HG02571 (cell line): ENCODE results near the gene DDIT4L.
"Not testable (repeated sequence)": the region's sequence is repeated elsewhere in the genome, so short reads cannot be mapped to it uniquely, and the experiment has no call there.

Experiments used
- ATAC-seq: cut with Tn5 transposase; IDR thresholded peaks from one replicate; pipeline ENCODE4 v1.9.1; 2021; ENCODE audit warnings: mild to moderate bottlenecking, moderate library complexity; ENCODE audit not compliant: unreplicated experiment

The DDIT4L gene

GRCh38 chr4:100166297-100167039 is 23.8 kb downstream of the DDIT4L start:
- ATAC-seq: no peak

DNA sequence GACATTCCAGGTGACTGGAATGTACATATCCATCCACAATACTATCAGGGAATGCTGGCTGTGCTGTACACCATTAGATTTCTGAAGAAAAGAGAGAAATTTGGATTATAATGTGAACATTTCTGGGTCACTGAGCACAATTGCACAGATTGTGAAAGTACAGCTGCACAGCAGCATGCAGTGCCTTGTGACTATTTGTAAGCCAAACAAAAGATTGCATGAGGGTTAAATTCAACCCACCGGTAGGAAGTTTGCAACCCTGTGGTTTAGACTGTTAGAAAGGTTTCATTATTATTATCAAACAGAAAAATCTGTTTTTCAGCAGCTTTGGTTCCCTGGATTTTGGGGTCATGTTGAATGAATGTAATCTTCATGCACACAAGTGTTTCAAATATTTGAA is 24.5 kb downstream of the DDIT4L start:
- no peak for ATAC-seq

- no peak for ATAC-seq
Observed at GRCh38 chr4:100164808-100165760, 25.2 kb downstream of the DDIT4L start.

GRCh38 chr4:100162027-100162685 is 28.1 kb downstream of the DDIT4L start:
- peak; percentile 62 for ATAC-seq

GRCh38 chr4:100149190-100149589 is 41.1 kb downstream of the DDIT4L start:
- no peak for ATAC-seq

DNA sequence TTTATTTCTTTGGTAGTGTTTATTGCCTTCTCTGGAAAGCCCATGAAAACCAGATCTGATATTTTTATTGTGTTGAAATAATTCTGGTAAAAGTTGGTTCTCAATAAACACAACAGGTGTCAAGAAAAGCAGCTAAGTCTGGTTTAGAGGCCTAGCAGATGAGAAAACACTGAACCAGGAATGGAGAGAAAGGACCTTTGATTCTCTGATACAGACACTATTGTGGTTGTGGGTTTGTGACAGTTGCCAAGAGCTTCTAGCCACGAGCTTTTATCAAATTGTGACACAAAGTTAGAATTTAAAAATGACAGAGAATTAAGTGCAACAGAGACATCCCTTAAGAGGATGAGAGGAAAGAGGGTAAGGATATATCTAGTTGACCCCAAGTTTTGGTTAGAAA is 42.6 kb downstream of the DDIT4L start:
- no peak for ATAC-seq

DNA sequence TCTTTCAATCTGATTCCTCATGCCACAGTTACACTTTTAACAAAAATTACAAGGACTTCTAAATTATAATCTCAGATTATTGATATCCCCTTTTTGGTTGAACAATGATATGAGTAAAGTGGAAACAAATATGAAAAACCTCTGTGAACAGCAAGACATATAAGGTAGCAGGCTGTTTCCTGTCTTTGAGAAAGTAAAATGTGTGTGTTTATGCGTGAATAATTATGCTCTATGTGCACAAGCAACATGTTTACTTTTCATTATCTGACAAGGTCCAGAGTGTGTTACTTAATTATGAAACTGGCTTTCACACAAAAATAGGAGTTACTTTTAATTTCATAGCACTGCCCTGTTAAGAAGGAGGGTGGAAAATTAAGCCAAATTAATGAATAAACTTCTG is 43.1 kb downstream of the DDIT4L start:
- ATAC-seq: no peak

- ATAC-seq: no peak
Observed at GRCh38 chr4:100146756-100147155, 43.5 kb downstream of the DDIT4L start.

- not testable (repeated sequence) for ATAC-seq
Observed at GRCh38 chr4:100137320-100137719, 52.9 kb downstream of the DDIT4L start.
